ENCODE results near the gene SEMA3B.
"Not testable (repeated sequence)": the region's sequence is repeated elsewhere in the genome, so short reads cannot be mapped to it uniquely, and the experiment has no call there.

Gene SEMA3B

GRCh38 chr3:50275141-50275995, 6.4 kb downstream of the SEMA3B start:
- no peak for DNase-seq (ENCODE audit: low read depth)
- no peak overlapping the region for H3K4me3 ChIP-seq (ENCODE audit: low read length)
- TF ChIP-seq CTCF (conservative IDR thresholded peaks at IDR 0.05; ENCODE audit: low read length): no peak

- no peak for TF ChIP-seq CTCF (conservative IDR thresholded peaks at IDR 0.05; ENCODE audit: low read length)
- DNase-seq (ENCODE audit: low read depth): no peak
- no peak overlapping the region for H3K4me3 ChIP-seq (ENCODE audit: low read length)
These were observed 7.2 kb downstream of the SEMA3B start for GRCh38 chr3:50275996-50276761.

- H3K4me3 ChIP-seq (ENCODE audit: low read length): no peak overlapping the region
- no peak for DNase-seq (ENCODE audit: low read depth)
- no peak for TF ChIP-seq CTCF (conservative IDR thresholded peaks at IDR 0.05; ENCODE audit: low read length)
These were observed 7.8 kb downstream of the SEMA3B start for GRCh38 chr3:50276762-50277101.

- no peak for DNase-seq (ENCODE audit: low read depth)
- no peak for TF ChIP-seq CTCF (conservative IDR thresholded peaks at IDR 0.05; ENCODE audit: low read length)
- no peak overlapping the region for H3K4me3 ChIP-seq (ENCODE audit: low read length)
These were observed 9.4 kb downstream of the SEMA3B start for GRCh38 chr3:50278123-50278879.

- no peak for DNase-seq (ENCODE audit: low read depth)
- TF ChIP-seq CTCF (conservative IDR thresholded peaks at IDR 0.05; ENCODE audit: low read length): no peak
- no peak within 1 kb of the TSS for H3K4me3 ChIP-seq (ENCODE audit: low read length)
These were observed 9.9 kb downstream of the SEMA3B start, which contains the start of gene LSMEM2 for GRCh38 chr3:50278880-50279224. Gene LSMEM2 (plus strand): TSS chr3:50279087. CDS start chr3:50279114, 27 bp downstream.

GRCh38 chr3:50279255-50280016, 10.5 kb downstream of the SEMA3B start:
- H3K4me3 ChIP-seq (ENCODE audit: low read length): no peak overlapping the region
- no peak for DNase-seq (ENCODE audit: low read depth)
- TF ChIP-seq CTCF (conservative IDR thresholded peaks at IDR 0.05; ENCODE audit: low read length): no peak

- DNase-seq (ENCODE audit: low read depth); H3K4me3 ChIP-seq (ENCODE audit: low read length): not testable (repeated sequence)
These were observed 15.2 kb downstream of the SEMA3B start for GRCh38 chr3:50284121-50284520.
